Liver (tissue), 3 donors: ENCODE data around the gene APBB1IP.

Experiments
- EGR1 ChIP-seq, 2 donors: IDR thresholded peaks; 2 replicates each; pipeline ENCODE4 v1.6.1; 2016 to 2018; ENCODE audit warnings: antibody characterized with exemption in 2 of 2, low read depth in 2 of 2
- FOXA1 ChIP-seq: IDR thresholded peaks from 2 replicates; pipeline ENCODE4 v1.6.1; 2016; ENCODE audit warnings: antibody characterized with exemption
- FOXA2 ChIP-seq: IDR thresholded peaks from 2 replicates; pipeline ENCODE4 v1.6.1; 2016; ENCODE audit warnings: antibody characterized with exemption
- GABPA ChIP-seq, 2 donors: IDR thresholded peaks in 1 of 2; conservative IDR thresholded peaks in 1 of 2; 2 replicates each; pipeline ENCODE4 v1.6.1; 2016; ENCODE audit warnings: antibody characterized with exemption in 2 of 2, mild to moderate bottlenecking in 1 of 2, moderate library complexity in 1 of 2
- JUND ChIP-seq, 2 donors: IDR thresholded peaks; 2 replicates each; pipeline ENCODE4 v1.6.1; 2016; ENCODE audit warnings: antibody characterized with exemption in 2 of 2
- MAX ChIP-seq: IDR thresholded peaks from 2 replicates; pipeline ENCODE4 v1.6.1; 2016; ENCODE audit warnings: antibody characterized with exemption
- SP1 ChIP-seq: IDR thresholded peaks from 2 replicates; pipeline ENCODE4 v1.6.1; 2018; ENCODE audit warnings: antibody characterized with exemption, mild to moderate bottlenecking
- YY1 ChIP-seq: IDR thresholded peaks from 2 replicates; pipeline ENCODE4 v1.6.1; 2016; ENCODE audit warnings: antibody characterized with exemption, mild to moderate bottlenecking
- TF ChIP-seq, protein P1 (sequence below): fragments of 150-350 bp; IDR thresholded peaks from 2 replicates; pipeline ENCODE4 v1.5.1; 2017; ENCODE audit warnings: improper control_type of control experiment, low read depth, low read length; ENCODE audit not compliant: missing input control
- TF ChIP-seq, protein P2 (sequence below): IDR thresholded peaks from 2 replicates; pipeline ENCODE4 v1.6.1; 2016; ENCODE audit warnings: antibody characterized with exemption
- donor health status: healthy.
- donor health status: healthy.

GRCh38 chr10:26479766-26480492, 41.8 kb downstream of the APBB1IP start:
- TF ChIP-seq, protein P1, sequence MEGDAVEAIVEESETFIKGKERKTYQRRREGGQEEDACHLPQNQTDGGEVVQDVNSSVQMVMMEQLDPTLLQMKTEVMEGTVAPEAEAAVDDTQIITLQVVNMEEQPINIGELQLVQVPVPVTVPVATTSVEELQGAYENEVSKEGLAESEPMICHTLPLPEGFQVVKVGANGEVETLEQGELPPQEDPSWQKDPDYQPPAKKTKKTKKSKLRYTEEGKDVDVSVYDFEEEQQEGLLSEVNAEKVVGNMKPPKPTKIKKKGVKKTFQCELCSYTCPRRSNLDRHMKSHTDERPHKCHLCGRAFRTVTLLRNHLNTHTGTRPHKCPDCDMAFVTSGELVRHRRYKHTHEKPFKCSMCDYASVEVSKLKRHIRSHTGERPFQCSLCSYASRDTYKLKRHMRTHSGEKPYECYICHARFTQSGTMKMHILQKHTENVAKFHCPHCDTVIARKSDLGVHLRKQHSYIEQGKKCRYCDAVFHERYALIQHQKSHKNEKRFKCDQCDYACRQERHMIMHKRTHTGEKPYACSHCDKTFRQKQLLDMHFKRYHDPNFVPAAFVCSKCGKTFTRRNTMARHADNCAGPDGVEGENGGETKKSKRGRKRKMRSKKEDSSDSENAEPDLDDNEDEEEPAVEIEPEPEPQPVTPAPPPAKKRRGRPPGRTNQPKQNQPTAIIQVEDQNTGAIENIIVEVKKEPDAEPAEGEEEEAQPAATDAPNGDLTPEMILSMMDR = no peak
- TF ChIP-seq MAX = no peak
- TF ChIP-seq FOXA1 = no peak
- no peak for TF ChIP-seq SP1
- no peak for TF ChIP-seq JUND (IDR thresholded peaks at IDR 0.05)
- TF ChIP-seq EGR1 (IDR thresholded peaks at IDR 0.05; ENCODE audit: low read depth in 2 of 2) = no peak
- TF ChIP-seq FOXA2 = no peak
- TF ChIP-seq GABPA (IDR thresholded peaks at IDR 0.05 in 1 of 2, conservative IDR thresholded peaks at IDR 0.05 in 1 of 2) = no peak
- no peak for TF ChIP-seq YY1
- TF ChIP-seq, protein P2, sequence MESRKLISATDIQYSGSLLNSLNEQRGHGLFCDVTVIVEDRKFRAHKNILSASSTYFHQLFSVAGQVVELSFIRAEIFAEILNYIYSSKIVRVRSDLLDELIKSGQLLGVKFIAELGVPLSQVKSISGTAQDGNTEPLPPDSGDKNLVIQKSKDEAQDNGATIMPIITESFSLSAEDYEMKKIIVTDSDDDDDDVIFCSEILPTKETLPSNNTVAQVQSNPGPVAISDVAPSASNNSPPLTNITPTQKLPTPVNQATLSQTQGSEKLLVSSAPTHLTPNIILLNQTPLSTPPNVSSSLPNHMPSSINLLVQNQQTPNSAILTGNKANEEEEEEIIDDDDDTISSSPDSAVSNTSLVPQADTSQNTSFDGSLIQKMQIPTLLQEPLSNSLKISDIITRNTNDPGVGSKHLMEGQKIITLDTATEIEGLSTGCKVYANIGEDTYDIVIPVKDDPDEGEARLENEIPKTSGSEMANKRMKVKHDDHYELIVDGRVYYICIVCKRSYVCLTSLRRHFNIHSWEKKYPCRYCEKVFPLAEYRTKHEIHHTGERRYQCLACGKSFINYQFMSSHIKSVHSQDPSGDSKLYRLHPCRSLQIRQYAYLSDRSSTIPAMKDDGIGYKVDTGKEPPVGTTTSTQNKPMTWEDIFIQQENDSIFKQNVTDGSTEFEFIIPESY = no peak
